T-helper 2 cell (primary cell): ENCODE data around the gene TCTN1.
"Not testable (repeated sequence)": the region's sequence is repeated elsewhere in the genome, so short reads cannot be mapped to it uniquely, and the experiment has no call there.

ENCODE experiments used
- DNase-seq, 5 experiments: peaks; one replicate each; pipeline versions ENCODE4 v3.0.0 to v3.0.0-alpha.2; 2012 to 2022

Gene TCTN1

GRCh38 chr12:110639336-110640141 is 25.6 kb downstream of the TCTN1 start:
- DNase-seq: no peak

GRCh38 chr12:110640275-110641025 is 26.5 kb downstream of the TCTN1 start:
- DNase-seq: no peak

DNA sequence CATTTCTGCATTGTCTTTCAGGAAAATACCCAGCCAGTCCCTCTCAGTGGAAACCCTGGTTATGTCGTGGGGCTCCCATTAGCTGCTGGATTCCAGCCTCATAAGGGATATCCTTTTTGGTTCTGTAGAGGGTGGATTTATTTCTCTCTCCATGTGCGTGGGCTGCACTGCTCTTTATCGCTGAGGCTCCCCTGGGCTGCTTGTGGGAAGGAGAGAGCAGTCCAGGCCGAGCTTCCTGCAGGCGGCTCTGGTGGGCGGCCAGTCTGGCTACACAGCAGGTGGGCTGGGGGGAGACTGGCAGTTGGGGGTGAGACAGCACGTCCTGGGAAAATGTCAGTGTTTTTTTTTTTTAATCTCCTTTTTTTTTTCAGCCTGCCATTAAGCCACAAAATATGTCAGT is 27.6 kb downstream of the TCTN1 start:
- DNase-seq: no peak

GRCh38 chr12:110647631-110648040 is 33.7 kb downstream of the TCTN1 start:
- DNase-seq: peak in 1 of 5 experiments; percentile 63

DNA sequence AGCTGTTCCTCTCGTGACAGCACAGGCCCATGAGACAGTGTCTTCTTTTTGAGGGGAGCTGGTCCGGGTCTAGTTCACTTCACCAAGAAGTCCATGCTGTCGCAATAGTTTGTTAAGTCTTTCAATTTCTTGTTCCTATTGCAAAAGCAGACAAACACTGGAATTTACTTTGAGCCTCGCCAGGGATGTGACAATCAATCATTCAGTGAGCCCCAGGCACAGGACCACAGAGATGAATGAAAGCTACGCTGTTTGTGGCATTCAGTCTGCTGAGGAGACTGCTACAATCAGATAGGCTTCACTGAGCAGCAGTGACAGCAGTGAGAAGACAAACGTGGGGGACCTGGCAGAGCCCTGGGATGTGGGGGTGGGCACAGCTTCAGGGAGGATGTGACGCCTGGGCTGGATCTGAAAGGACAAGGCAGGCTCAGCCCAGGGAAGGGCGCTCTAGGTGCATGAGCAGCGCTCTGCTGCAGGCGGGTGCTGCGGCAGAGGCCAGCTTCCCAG is 35.5 kb downstream of the TCTN1 start:
- DNase-seq: no peak

GRCh38 chr12:110654238-110654637 is 40.3 kb downstream of the TCTN1 start:
- DNase-seq: not testable (repeated sequence)

DNA sequence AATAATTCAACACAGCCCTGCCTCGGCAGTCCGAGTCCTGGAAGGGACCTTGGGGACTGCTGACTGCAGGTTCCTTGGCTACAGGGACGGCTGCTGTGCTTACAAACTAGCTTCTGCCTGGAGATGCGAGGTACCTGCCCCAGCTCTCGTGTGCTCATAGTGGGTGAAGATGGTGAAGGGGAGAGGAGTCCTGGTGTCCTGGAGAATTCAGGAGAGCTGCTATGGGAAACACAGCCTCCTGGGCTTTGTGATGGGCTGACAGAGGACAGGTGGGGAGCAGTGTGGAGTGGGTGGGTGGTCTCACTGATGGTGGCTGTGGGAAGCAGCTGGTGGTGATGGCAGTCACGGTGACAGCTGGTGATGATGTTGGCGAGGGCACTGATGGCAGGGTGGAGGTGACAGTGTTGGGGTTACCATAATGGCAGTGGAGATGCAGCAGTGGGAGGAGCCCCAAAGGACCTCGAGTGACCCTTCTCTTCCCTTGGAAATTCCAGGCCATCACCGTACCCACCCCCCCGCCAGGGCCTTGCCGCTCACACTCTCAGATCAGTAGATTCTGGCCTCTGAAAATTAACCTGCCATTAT is 42.2 kb downstream of the TCTN1 start:
- DNase-seq: no peak

GRCh38 chr12:110657747-110658146 is 43.8 kb downstream of the TCTN1 start:
- no peak for DNase-seq

DNA sequence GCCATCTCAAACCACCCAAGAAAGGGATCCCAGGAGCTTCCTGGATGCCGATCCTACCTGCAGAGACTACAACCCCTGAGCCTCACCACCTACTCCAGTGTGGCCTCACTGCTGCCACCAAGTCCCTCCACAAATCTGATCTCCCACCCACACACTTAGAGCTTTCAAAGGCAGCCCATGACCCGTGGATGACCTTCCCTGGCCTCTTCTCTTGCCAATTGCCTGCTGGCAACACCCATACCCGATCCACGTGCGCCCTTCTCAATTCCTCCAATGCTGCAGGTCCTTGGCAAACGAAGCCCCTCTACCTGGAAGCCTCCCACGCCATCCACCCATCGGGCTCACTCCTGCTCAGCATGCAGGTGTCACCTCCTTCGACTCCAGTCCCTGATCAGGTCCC is 44.3 kb downstream of the TCTN1 start:
- no peak for DNase-seq

DNA sequence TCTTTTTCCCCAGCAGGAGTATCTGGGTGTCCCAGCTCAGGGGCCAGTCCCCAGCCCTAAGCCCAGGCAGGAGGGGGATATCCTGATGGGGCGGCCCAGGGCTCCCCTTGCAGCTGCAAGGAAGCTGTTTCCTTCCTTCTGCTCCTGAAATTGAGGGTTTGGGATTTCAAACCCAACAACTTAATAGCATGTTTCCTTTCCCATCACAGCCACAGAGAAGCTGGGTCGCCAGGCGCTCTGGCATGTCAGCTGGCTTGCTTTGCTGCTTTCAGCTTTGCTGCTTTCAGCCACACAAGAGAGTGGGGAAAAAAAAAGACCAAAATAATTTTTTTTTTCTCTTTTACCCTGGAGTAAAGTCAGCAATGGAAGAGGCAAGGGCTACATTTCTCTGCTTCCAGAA is 44.9 kb downstream of the TCTN1 start:
- DNase-seq: no peak

DNA sequence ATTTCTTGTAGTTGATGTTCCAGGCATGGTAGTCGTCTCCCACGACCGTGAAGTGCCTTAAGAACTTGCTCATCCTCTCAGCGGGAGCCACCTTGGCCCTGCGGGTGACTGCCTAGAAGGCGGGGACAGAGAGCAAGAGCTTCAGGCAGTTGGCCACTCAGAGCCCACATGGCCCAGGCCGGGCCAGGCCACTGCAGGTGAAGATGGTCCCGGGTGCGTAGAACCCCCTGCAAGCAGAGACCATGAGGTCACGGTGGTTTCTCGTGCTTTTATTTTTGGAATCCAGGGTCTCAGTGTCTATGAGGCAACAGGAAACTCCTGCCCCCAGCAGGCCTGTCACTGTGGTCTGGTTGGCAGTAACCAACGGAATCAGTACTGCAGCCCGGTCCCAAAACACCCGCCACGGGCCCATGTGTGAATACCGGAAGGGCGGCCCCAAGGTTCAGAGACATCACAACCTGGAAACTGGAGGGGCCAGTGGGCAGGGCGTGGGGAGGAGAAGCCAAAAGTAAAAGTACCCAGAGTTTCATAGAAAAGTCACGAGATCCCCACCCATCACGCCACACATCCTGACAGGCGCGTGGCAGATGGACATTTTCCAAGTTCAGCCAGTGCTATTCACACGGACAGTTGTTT is 47.5 kb downstream of the TCTN1 start:
- peak in 1 of 5 experiments; percentile 77 for DNase-seq

- no peak for DNase-seq
Measured at GRCh38 chr12:110666892-110667291, 53.0 kb downstream of the TCTN1 start.

DNA sequence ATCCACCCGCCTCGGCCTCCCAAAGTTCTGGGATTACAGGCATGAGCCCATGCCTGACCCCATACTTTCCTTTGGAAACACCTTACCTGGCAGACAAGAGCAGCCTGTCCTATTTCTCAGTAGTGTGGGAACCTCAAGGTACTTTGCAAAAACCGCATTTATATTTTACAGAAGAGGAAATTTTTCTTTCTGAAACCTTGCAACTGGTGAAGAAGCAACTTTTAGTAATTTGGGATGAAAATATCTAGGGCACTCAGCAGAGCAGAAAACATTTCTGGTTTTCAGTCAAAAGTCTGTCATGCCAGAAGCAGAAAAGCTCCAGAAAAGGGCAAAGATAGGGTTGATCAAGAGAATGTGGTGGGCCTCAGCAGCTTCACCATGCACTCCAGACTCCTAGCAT is 53.7 kb downstream of the TCTN1 start:
- no peak for DNase-seq

- no peak for DNase-seq
Measured at GRCh38 chr12:110668480-110669192, 54.7 kb downstream of the TCTN1 start.

DNA sequence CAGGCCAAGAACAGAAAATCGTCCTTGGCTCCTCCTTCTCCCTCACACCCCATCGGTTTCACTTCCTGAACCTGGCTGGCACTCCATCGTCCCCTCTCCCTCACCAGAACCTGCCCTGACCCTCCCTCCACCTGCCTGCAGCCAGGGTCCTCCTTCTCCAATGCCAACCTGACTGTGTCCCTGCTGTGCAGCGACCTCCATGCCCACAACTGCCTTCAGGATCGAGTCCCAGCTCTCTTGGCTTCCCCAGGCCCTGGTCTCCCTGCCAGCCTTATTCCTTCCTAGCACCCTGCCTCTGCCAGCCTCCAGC is 55.2 kb downstream of the TCTN1 start:
- no peak for DNase-seq

DNA sequence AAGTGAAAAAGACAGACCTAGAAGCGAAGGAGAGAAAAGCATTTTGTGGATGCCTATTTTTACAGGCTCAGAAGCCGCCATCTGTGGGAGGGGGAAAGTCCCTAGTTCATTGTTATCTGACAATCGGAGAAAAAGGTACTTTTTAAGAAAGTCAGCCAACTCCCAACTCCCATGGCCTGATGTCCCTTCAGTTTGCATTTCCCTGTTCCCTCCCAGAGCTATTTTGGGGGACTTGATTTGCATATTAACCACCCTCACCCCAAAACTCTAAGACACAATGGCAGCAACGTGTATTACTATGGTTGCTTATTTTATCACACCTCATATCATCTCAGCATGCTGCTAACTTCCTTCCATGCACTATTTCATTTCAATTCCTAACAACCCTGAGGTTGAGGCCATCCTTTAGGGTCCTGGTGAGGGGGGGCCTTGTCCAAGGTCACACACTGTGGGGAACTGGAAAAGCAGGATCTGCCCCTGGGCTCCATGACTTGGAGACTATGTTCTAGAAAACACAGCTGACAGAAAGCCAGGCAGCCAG is 56.3 kb downstream of the TCTN1 start:
- DNase-seq: peak in 2 of 5 experiments; percentile 33 to 49

GRCh38 chr12:110676171-110676570 is 62.2 kb downstream of the TCTN1 start:
- no peak for DNase-seq

GRCh38 chr12:110677206-110677911 is 63.4 kb downstream of the TCTN1 start:
- peak in 1 of 5 experiments; percentile 19 for DNase-seq

DNA sequence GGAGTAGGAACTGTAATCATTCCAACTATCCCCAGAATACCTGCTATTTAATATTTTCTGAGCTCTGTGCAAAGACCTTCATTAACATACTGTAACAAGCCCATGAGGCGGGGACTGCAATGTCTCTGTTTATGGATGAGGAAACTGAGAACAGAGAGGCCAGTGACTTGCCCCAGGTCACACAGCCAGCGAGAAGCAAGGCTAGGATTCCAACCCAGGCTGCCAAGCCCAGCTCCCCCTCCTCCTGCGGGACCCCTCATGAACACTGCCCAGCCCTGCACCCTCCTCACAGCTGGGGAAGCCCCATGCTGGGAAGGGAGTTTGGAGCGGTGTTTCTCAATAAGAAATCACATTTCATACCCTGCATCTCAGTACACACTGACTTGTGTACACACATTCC is 64.1 kb downstream of the TCTN1 start:
- no peak for DNase-seq

DNA sequence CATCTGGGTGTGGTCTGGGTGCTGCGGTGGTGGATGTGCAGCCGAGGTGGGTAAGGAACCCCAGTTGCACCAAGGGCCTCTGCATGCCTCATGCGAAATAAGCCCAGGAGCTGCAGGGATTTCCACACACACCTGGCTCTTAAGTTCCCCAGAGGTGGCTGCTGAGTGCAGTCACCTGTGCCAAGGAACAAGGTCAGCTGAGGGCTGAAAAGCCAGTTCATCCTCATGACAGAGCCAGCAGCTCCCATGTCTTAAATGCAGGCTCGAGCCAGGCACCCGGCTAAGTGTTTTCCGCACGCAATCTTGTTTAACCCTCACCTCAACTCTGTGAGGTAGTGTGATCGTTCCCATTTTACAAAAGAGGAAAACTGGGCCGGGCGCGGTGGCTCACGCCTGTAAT is 65.3 kb downstream of the TCTN1 start:
- no peak for DNase-seq

- DNase-seq: no peak
Measured at GRCh38 chr12:110680032-110680431, 66.1 kb downstream of the TCTN1 start.

DNA sequence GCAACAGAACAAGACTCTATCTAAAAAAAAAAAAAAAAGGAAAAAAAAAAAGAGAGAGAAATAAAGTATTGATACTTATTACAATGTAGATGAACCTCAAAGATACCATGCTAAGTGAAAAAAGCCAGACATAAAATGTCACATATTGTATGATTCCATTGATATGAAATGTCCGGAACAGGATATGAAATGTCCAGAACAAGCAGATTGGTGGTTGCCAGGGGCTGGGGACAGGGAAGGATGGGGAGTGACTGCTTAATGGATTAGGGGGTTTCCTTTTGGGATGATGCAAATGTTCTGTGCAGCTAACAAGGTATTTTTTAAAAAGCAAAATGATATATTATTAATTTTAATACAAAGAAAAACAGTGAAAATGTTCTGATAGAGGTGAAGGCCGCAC is 70.0 kb downstream of the TCTN1 start:
- DNase-seq: no peak
